Neural progenitor cell (in vitro differentiated cells): ENCODE data around the gene FHIP2A. TPM values are rescaled to one million over a fixed set of nuclear protein-coding genes. Genes with fewer than 3 reads are reported as not detected.
"Not testable (repeated sequence)": the region's sequence is repeated elsewhere in the genome, so short reads cannot be mapped to it uniquely, and the experiment has no call there.

Experiments used
- DNase-seq: peaks from one replicate; pipeline ENCODE4 v3.0.0-alpha.2; 2016; ENCODE audit warnings: low spot score
- H2AFZ ChIP-seq: fragments of 200-600 bp; sonication (generic); replicated peaks from 2 replicates; pipeline ENCODE4 v1.6.1; 2016; ENCODE audit warnings: antibody characterized with exemption
- H3F3A ChIP-seq: fragments of 200-600 bp; sonication (generic); 2 replicates; pipeline ENCODE4 v1.6.1; 2016; ENCODE audit warnings: antibody characterized with exemption, low read depth
- H3K27ac ChIP-seq: fragments of 200-600 bp; sonication (generic); 2 replicates; pipeline ENCODE4 v1.5.1; 2016; ENCODE audit warnings: mild to moderate bottlenecking
- H3K27me3 ChIP-seq: fragments of 200-600 bp; sonication (generic); 2 replicates; pipeline ENCODE4 v1.6.1; 2016; ENCODE audit warnings: mild to moderate bottlenecking, moderate library complexity
- H3K36me3 ChIP-seq: fragments of 200-600 bp; sonication (generic); 2 replicates; pipeline ENCODE4 v1.5.1; 2016
- H3K4me1 ChIP-seq: fragments of 200-600 bp; sonication (generic); 2 replicates; pipeline ENCODE4 v1.6.1; 2016; ENCODE audit warnings: mixed run types
- H3K4me2 ChIP-seq: fragments of 200-600 bp; sonication (generic); 2 replicates; pipeline ENCODE4 v1.6.1; 2016
- H3K4me3 ChIP-seq: fragments of 200-600 bp; sonication (generic); 2 replicates; pipeline ENCODE4 v1.5.1; 2016
- H3K79me2 ChIP-seq: fragments of 200-600 bp; sonication (generic); 2 replicates; pipeline ENCODE4 v1.6.1; 2016; ENCODE audit warnings: low read depth
- H3K9ac ChIP-seq: fragments of 200-600 bp; sonication (generic); 2 replicates; pipeline ENCODE4 v1.6.1; 2016
- H3K9me3 ChIP-seq: fragments of 200-600 bp; sonication (generic); 2 replicates; pipeline ENCODE4 v1.5.1; 2016; ENCODE audit warnings: low read depth
- H4K20me1 ChIP-seq: fragments of 200-600 bp; sonication (generic); 2 replicates; pipeline ENCODE4 v1.6.1; 2016; ENCODE audit warnings: low read depth
- H3K27ac Mint-ChIP-seq: 3 replicates; pipeline ENCODE4 v1.8.0; 2021; ENCODE audit warnings: mixed read lengths
- H3K27me3 Mint-ChIP-seq: 2 replicates; pipeline ENCODE4 v1.8.0; 2022; ENCODE audit warnings: low read depth, mild to moderate bottlenecking, inconsistent platforms, moderate library complexity, mixed read lengths; ENCODE audit not compliant: insufficient read depth
- H3K36me3 Mint-ChIP-seq: 3 replicates; pipeline ENCODE4 v1.8.0; 2021; ENCODE audit warnings: mixed read lengths
- H3K4me1 Mint-ChIP-seq: 3 replicates; pipeline ENCODE4 v1.8.0; 2021; ENCODE audit warnings: mixed read lengths
- H3K4me3 Mint-ChIP-seq: 3 replicates; pipeline ENCODE4 v1.8.0; 2021; ENCODE audit warnings: mild to moderate bottlenecking, moderate library complexity, mixed read lengths
- H3K9me3 Mint-ChIP-seq: 3 replicates; pipeline ENCODE4 v1.8.0; 2020; ENCODE audit warnings: mixed read lengths
- EZH2 ChIP-seq: fragments of 200-600 bp; sonication (generic); IDR thresholded peaks from 2 replicates; pipeline ENCODE4 v1.6.1; 2017; ENCODE audit warnings: antibody characterized with exemption, mild to moderate bottlenecking, moderate library complexity
- EZH2phosphoT487 ChIP-seq: fragments of 200-600 bp; sonication (generic); IDR thresholded peaks from 2 replicates; pipeline ENCODE4 v1.6.1; 2017; ENCODE audit warnings: antibody characterized with exemption
- total RNA-seq: library from RNA; depleted of rRNA; stranded (reverse); fragments of >200 nt; gene quantifications from 2 replicates; pipeline ENCODE4 v1.2.3, GENCODE V29; 2015; ENCODE audit warnings: low replicate concordance
- TF ChIP-seq, protein P1 (sequence below): fragments of 200-600 bp; sonication (generic); IDR thresholded peaks from 2 replicates; pipeline ENCODE4 v1.5.1; 2017; ENCODE audit warnings: antibody characterized with exemption, mild to moderate bottlenecking

The FHIP2A gene
- total RNA-seq, 1 donor from 2014 or later: 28.2 TPM

DNA sequence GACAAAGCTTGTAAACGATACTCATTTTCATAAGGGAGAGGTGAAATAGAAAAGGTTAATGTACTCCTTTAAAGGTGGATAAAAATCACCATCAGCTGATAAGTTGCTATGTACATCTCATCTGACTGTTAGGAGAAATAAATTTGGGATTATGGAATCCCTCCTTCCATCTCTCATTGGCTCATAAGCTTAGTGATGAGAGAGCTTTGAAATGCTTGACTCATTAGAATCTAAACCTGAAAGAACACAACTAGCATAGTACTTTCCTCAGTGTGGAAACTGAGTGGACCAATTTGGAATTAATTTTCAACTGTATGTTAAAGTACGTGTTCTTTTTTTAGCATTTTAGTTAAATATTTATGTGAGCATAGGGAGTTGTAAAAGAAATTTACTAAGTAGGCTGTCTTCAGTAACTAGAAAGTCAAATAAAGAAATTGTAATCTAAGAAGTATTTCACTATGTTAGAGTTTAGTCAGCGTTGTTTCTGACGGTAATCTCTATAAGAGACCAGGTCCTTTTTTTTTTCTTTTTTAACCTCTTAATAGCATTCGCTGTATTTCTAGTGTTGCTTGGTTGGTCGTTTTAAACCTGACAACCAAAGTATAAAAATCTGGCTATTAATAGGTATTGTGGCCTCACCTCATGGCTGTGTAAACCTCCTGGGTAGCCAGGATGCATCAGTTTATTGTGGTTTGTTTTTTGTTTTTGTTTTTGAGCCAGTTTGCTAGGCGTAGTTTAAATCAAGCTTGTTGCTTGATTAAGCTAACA is 34.4 kb downstream of the FHIP2A start:
- no peaks in the 10 kb centered on the region for H3K4me1 ChIP-seq
- no peak for TF ChIP-seq EZH2phosphoT487
- TF ChIP-seq, protein P1, sequence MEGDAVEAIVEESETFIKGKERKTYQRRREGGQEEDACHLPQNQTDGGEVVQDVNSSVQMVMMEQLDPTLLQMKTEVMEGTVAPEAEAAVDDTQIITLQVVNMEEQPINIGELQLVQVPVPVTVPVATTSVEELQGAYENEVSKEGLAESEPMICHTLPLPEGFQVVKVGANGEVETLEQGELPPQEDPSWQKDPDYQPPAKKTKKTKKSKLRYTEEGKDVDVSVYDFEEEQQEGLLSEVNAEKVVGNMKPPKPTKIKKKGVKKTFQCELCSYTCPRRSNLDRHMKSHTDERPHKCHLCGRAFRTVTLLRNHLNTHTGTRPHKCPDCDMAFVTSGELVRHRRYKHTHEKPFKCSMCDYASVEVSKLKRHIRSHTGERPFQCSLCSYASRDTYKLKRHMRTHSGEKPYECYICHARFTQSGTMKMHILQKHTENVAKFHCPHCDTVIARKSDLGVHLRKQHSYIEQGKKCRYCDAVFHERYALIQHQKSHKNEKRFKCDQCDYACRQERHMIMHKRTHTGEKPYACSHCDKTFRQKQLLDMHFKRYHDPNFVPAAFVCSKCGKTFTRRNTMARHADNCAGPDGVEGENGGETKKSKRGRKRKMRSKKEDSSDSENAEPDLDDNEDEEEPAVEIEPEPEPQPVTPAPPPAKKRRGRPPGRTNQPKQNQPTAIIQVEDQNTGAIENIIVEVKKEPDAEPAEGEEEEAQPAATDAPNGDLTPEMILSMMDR: no peak
- TF ChIP-seq EZH2: no peak
- no peaks in the 10 kb centered on the region for H3F3A ChIP-seq
- Mint-ChIP-seq H3K27me3 (no peaks in the 10 kb centered on the region), H3K27ac (no peak overlapping the region), H3K4me3 (no peak overlapping the region), H3K9me3 (no peaks in the 10 kb centered on the region), H3K4me1 (no peaks in the 10 kb centered on the region), H3K36me3 (peaks cover 30% of the 10 kb centered on the region)
- no peak overlapping the region for H3K9ac ChIP-seq
- H4K20me1 ChIP-seq: no peaks in the 10 kb centered on the region
- H3K79me2 ChIP-seq: no peaks in the 10 kb centered on the region
- no peak overlapping the region for H3K27ac ChIP-seq
- peaks cover 3% of the 10 kb centered on the region for H3K36me3 ChIP-seq
- no peaks in the 10 kb centered on the region for H3K9me3 ChIP-seq
- H3K4me3 ChIP-seq: no peak overlapping the region
- H2AFZ ChIP-seq: no peak overlapping the region
- DNase-seq: no peak
- H3K4me2 ChIP-seq: no peak overlapping the region
- H3K27me3 ChIP-seq: no peaks in the 10 kb centered on the region

DNA sequence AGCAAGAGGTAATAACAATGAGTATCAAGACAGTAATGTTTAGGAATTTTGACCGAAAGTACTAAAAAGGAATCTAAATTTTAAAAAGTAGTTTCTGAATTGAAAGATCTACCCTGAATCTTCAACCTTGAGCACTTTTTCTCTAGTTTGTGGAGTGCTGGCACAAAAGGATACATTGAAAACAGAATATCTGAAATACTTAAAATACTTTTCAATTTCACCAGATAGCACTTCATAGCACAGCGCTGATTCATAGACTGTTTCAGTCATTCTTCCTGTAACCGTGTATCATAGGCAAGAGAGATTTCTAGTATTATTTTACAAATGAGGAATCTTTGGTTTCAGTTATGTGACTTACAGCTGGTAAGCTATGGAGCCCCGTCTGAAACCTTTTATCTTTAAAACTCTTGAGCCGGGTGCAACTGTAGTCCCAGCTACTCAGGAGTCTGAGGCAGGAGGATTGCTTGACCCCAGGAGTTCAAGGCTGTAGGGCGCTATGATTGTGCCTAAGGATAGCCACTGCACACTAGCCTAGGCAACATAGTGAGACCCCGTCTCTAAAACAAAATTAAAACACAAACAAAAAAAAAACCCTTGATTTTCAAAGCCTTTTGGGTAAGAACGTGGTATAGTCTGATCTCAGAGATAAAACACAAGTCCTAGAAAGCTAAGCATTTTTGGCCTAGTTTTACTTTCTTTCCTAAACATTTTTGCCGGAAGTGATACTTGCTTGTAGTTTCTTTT is 35.1 kb downstream of the FHIP2A start:
- no peak overlapping the region for H3K27ac ChIP-seq
- H3K9me3 Mint-ChIP-seq: no peaks in the 10 kb centered on the region
- H3K27ac Mint-ChIP-seq: no peak overlapping the region
- H3K4me2 ChIP-seq: no peak overlapping the region
- H3K27me3 Mint-ChIP-seq: no peaks in the 10 kb centered on the region
- TF ChIP-seq EZH2: no peak
- TF ChIP-seq, protein P1: no peak
- no peak for TF ChIP-seq EZH2phosphoT487
- no peak overlapping the region for H3K4me3 Mint-ChIP-seq
- no peak overlapping the region for H3K4me3 ChIP-seq
- H3F3A ChIP-seq: no peaks in the 10 kb centered on the region
- H3K36me3 ChIP-seq: peaks cover 6% of the 10 kb centered on the region
- no peak overlapping the region for H2AFZ ChIP-seq
- H3K27me3 ChIP-seq: no peaks in the 10 kb centered on the region
- no peaks in the 10 kb centered on the region for H3K79me2 ChIP-seq
- H3K4me1 Mint-ChIP-seq: no peaks in the 10 kb centered on the region
- no peaks in the 10 kb centered on the region for H4K20me1 ChIP-seq
- H3K9me3 ChIP-seq: no peaks in the 10 kb centered on the region
- no peak overlapping the region for H3K9ac ChIP-seq
- peaks cover 29% of the 10 kb centered on the region for H3K36me3 Mint-ChIP-seq
- H3K4me1 ChIP-seq: no peaks in the 10 kb centered on the region
- no peak for DNase-seq

DNA sequence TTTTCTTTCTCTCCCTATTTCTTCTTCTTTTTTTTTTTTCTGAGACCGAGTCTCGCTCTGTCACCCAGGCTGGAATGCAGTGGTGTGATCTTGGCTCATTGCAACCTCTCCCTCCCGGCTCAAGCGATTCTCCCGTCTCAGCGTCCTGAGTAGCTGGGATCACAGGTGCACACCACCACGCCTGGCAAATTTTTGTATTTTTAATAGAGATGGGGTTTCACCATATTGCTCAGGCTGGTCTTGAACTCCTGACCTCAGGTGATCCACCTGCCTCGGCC is 35.6 kb downstream of the FHIP2A start:
- H3K4me3 ChIP-seq, H3K4me3 Mint-ChIP-seq, DNase-seq, H3K9me3 Mint-ChIP-seq, H3K27ac Mint-ChIP-seq, H3K27ac ChIP-seq, H3F3A ChIP-seq, H2AFZ ChIP-seq, H3K4me1 ChIP-seq, H3K4me1 Mint-ChIP-seq, H3K9ac ChIP-seq, H4K20me1 ChIP-seq, H3K27me3 ChIP-seq, H3K9me3 ChIP-seq, H3K79me2 ChIP-seq, H3K27me3 Mint-ChIP-seq, H3K36me3 ChIP-seq, H3K4me2 ChIP-seq: not testable (repeated sequence)
- H3K36me3 Mint-ChIP-seq: peaks cover 27% of the 10 kb centered on the region

DNA sequence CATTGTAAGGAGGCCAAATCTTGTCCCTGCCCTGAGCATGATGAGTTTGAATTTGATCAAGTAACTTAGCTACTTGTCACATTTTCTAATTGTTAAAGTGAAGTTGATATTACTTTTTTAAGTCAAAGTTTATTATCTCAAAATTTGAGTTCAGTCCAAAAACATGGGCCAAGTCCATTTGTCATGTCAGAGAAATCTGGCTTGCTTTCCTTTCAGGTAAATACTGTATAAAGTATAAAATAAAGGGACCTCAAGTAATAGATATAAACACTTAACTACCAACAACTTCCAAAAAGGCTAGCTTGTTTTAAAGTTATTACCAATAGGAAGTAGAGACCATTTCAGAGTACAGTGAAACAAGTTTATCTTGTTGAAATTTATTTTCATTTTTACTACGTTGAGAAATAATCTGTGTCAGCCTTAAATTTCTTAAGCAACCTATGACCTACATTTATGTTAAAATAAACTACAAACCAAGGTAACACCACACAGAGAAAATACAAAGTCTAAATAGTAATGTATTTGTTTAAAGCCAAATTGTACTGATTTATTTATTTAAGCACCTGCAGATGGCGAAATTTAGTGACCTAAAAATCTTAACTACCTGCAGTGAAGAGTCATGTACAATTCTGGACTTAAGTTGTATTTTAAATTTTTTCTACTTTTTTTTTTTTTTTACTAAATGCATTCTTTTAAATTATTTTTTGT is 36.5 kb downstream of the FHIP2A start:
- Histone ChIP-seq H3K36me3 (peaks cover 6% of the 10 kb centered on the region), H3K27ac (no peak overlapping the region), H2AFZ (no peak overlapping the region), H3K4me3 (no peak overlapping the region), H3K9me3 (no peaks in the 10 kb centered on the region), H3K9ac (no peak overlapping the region), H3F3A (no peaks in the 10 kb centered on the region), H3K27me3 (no peaks in the 10 kb centered on the region), H3K4me1 (no peaks in the 10 kb centered on the region), H4K20me1 (no peaks in the 10 kb centered on the region), H3K79me2 (no peaks in the 10 kb centered on the region), H3K4me2 (no peak overlapping the region)
- no peaks in the 10 kb centered on the region for H3K9me3 Mint-ChIP-seq
- DNase-seq: no peak
- peaks cover 27% of the 10 kb centered on the region for H3K36me3 Mint-ChIP-seq
- TF ChIP-seq EZH2phosphoT487 (no peak), EZH2 (no peak)
- TF ChIP-seq, protein P1: no peak
- H3K27ac Mint-ChIP-seq: no peak overlapping the region
- no peaks in the 10 kb centered on the region for H3K27me3 Mint-ChIP-seq
- H3K4me1 Mint-ChIP-seq: no peaks in the 10 kb centered on the region
- no peak overlapping the region for H3K4me3 Mint-ChIP-seq
